HG03521 (cell line): ENCODE measurements around the gene SAA4.
"Not testable (repeated sequence)": the region's sequence is repeated elsewhere in the genome, so short reads cannot be mapped to it uniquely, and the experiment has no call there.

Experiments used
- ATAC-seq: cut with Tn5 transposase; IDR thresholded peaks from one replicate; pipeline ENCODE4 v1.9.1; 2021; ENCODE audit warnings: mild to moderate bottlenecking, moderate library complexity; ENCODE audit not compliant: unreplicated experiment

The SAA4 gene

DNA sequence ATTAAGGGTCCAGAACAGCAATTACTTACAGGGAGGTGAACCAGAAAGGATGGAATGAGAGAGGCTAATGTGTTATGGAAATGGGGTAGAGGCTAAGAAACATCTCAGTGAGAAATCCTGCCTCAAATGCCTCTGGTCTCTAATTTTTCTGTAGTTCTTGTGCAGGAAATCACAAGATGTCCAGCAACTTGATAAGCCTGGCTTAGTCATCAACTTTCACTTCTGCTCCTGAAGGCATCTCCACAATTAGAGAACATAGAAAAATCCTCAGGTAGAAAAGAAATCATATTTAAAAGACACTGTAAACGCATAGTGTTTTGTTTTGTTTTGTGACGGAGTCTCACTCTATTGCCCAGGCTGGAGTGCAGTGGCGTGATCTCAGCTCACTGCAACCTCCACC lies 45.2 kb downstream of the SAA4 start:
- no peak for ATAC-seq

DNA sequence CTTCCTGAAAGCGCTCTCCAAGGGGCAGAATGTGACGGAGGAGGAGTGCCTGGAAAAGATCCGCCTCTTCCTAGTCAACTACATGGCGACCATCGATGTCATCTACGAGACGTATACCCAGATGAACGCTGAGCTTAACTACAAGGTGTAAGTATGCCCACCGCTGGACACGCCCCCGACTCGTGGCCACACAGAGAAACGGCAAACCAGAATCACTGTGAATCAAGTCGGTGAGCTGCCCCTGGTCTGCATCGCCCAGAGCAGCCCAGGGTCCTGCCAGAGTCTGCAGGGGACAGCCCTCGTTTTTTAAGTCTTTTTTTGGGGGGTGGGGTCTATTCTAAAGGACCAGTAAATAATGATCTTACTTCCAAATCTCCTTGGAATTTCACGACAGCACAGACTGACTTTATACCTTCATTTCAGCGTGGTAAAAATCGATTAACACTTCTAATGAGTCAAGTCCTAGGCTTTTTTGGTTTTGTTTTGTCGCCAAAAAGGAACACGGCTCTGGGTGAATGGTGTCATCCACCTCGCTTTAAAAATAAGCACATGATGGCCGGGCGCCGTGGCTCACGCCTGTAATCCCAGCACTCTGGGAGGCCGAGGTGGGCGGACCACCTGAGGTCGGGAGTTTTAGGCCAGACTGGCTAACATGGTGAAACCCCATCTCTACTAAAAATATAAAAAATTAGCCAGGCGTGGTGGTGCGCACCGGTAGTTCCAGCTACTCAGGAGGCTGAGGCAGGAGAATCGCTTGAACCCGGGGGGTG lies 46.9 kb downstream of the SAA4 start:
- ATAC-seq = not testable (repeated sequence)

- ATAC-seq = no peak
Observed at GRCh38 chr11:18188796-18189195, 47.8 kb downstream of the SAA4 start.
